Right hindlimb (tissue), 1 donor: Measurements from ENCODE around the gene SPEN.
"Not testable (repeated sequence)": the region's sequence is repeated elsewhere in the genome, so short reads cannot be mapped to it uniquely, and the experiment has no call there.

ENCODE experiments used
- DNase-seq: peaks from one replicate; pipeline ENCODE4 v3.0.0-alpha.2; 2018

Gene SPEN

GRCh38 chr1:15847100-15847892 lies at the start of gene SPEN:
Gene SPEN (plus strand): TSS chr1:15847707. CDS start chr1:15848068, 361 bp downstream.
- peak; percentile 99 for DNase-seq

- DNase-seq, result no peak
Observed at GRCh38 chr1:15799004-15799867, 48.3 kb upstream of the SPEN start.

GRCh38 chr1:15799928-15800835 lies 47.3 kb upstream of the SPEN start:
- no peak for DNase-seq

GRCh38 chr1:15802234-15802965 lies 45.1 kb upstream of the SPEN start:
- DNase-seq, result no peak

GRCh38 chr1:15803380-15803779 lies 44.1 kb upstream of the SPEN start:
- no peak for DNase-seq

GRCh38 chr1:15804060-15804459 lies 43.4 kb upstream of the SPEN start:
- no peak for DNase-seq

- DNase-seq, result no peak
Observed at GRCh38 chr1:15807121-15807520, 40.4 kb upstream of the SPEN start.

- DNase-seq, result not testable (repeated sequence)
Observed at GRCh38 chr1:15807549-15807948, 40.0 kb upstream of the SPEN start, which contains the start of gene UQCRHL. Gene UQCRHL (minus strand): TSS chr1:15807649. CDS start chr1:15807649, 0 bp downstream.

- no peak for DNase-seq
Observed at GRCh38 chr1:15808955-15809354, 38.6 kb upstream of the SPEN start.

- DNase-seq, result no peak
Observed at GRCh38 chr1:15810073-15810472, 37.4 kb upstream of the SPEN start.

GRCh38 chr1:15816674-15817073 lies 30.8 kb upstream of the SPEN start:
- no peak for DNase-seq

- DNase-seq, result no peak
Observed at GRCh38 chr1:15820478-15820877, 27.0 kb upstream of the SPEN start.

- DNase-seq, result no peak
Observed at GRCh38 chr1:15825800-15826199, 21.7 kb upstream of the SPEN start.

GRCh38 chr1:15826810-15827507 lies 20.5 kb upstream of the SPEN start:
- no peak for DNase-seq

- DNase-seq, result not testable (repeated sequence)
Observed at GRCh38 chr1:15827567-15827966, 19.9 kb upstream of the SPEN start.

- not testable (repeated sequence) for DNase-seq
Observed at GRCh38 chr1:15828931-15829330, 18.6 kb upstream of the SPEN start.

- no peak for DNase-seq
Observed at GRCh38 chr1:15830258-15830657, 17.2 kb upstream of the SPEN start.

GRCh38 chr1:15833069-15833679 lies 14.3 kb upstream of the SPEN start:
- peak; percentile 24 for DNase-seq

GRCh38 chr1:15833842-15834405 lies 13.6 kb upstream of the SPEN start:
- no peak for DNase-seq

GRCh38 chr1:15834406-15835204 lies 12.9 kb upstream of the SPEN start:
- DNase-seq, result peak; percentile 93
